ENCODE data around the gene TOR1AIP2. TPM values are rescaled to one million over a fixed set of nuclear protein-coding genes. Genes with fewer than 3 reads are reported as not detected.

The TOR1AIP2 gene
- total and polyA plus RNA-seq, 2 donors (not counting 3 experiments of a cell fraction or from before 2014, with no cell fraction given) = 18.6 to 101 TPM

DNA sequence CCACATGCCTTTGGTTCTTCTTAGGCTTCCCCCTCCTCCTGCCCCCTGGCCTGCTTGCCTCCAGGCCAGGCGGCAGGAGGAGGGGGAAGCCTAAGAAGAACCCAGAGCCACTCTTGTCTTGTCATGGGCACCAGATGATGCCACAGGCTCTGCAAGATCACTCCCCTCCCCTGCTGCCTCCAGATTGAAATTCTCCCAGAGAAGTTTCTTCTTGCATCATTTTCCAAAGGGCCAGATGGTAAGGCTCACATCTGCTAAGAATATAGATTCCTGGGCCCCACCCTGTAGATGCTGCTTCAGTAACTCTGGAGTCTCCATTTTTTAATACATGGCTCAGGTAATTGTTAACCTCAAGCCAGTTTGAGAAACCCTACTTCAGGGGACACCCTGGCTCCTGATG, 73.7 kb downstream of the TOR1AIP2 start:
- intact Hi-C loops (cut with micrococcal nuclease) = no loop called here
- no peaks in the 10 kb centered on the region for H4K20me1 ChIP-seq (replicated peaks; ENCODE audit: control insufficient read depth, extremely low read depth, insufficient read depth, low read length)
- H3K4me1 ChIP-seq (ENCODE audit: control insufficient read depth, extremely low read depth, insufficient read depth, low read length) = no peaks in the 10 kb centered on the region
- no peak overlapping the region for H3K4me3 ChIP-seq (replicated peaks in 1 of 3; ENCODE audit: insufficient read depth in 1 of 3, low read depth in 1 of 3, low read length in 3 of 3)
- no peak overlapping the region for H3K4me2 ChIP-seq (ENCODE audit: insufficient read depth, low read length)
- H3K9me3 ChIP-seq (replicated peaks; ENCODE audit: control insufficient read depth, insufficient read depth, low read length) = no peaks in the 10 kb centered on the region
- ChIA-PET POLR2A (no interaction called here), CTCF (interaction anchor here (20.1 kb wide), 1 partner anchor 95 kb away, joined by 1591 read pairs; no protein-coding TSS in a partner anchor)
- no peaks in the 10 kb centered on the region for H3K9me1 ChIP-seq (replicated peaks; ENCODE audit: control insufficient read depth, extremely low read depth, insufficient read depth, low read length)
- no peaks in the 10 kb centered on the region for H3K36me3 ChIP-seq (ENCODE audit: control insufficient read depth in 2 of 2, extremely low read depth in 1 of 2, insufficient read depth in 2 of 2, low read length in 2 of 2)
- H2AFZ ChIP-seq (ENCODE audit: low read depth, low read length) = no peak overlapping the region
- FAIRE-seq = no peak
- DNase-seq (ENCODE audit: low read depth, low spot score) = no peak
- dilution Hi-C loops (cut with MboI; ENCODE audit: extremely low pct_ligation_motif_present, low sequenced_read_pairs) = no loop called here
- no peaks in the 10 kb centered on the region for H3K79me2 ChIP-seq (ENCODE audit: control insufficient read depth, insufficient read depth, low read length)
- peaks cover 6 to 9% of the 10 kb centered on the region in 2 experiments for H3K27me3 ChIP-seq (ENCODE audit: control insufficient read depth in 2 of 2, insufficient read depth in 2 of 2, low read length in 2 of 2)
- H3K9ac ChIP-seq (replicated peaks; ENCODE audit: extremely low read depth, insufficient read depth, low read length) = no peak overlapping the region
- no TSS peak for BruUV-seq (replicated peaks)
- no peak overlapping the region for H3K27ac ChIP-seq (ENCODE audit: insufficient read depth, low read depth, low read length)
- TF ChIP-seq FOS (IDR thresholded peaks at IDR 0.05; ENCODE audit: borderline replicate concordance, insufficient read depth, low read length) = no peak
- TF ChIP-seq EZH2 (IDR thresholded peaks at IDR 0.05; ENCODE audit: borderline replicate concordance, low read depth, low read length, severe bottlenecking) = no peak
- TF ChIP-seq POLR2AphosphoS5 (IDR thresholded peaks at IDR 0.05; ENCODE audit: insufficient read depth, low read depth, low read length) = no peak
- TF ChIP-seq GATA2 (IDR thresholded peaks at IDR 0.05; ENCODE audit: insufficient read depth, insufficient read length, low read depth, low read length) = no peak
- TF ChIP-seq, protein P1, sequence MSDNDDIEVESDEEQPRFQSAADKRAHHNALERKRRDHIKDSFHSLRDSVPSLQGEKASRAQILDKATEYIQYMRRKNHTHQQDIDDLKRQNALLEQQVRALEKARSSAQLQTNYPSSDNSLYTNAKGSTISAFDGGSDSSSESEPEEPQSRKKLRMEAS (IDR thresholded peaks at IDR 0.05; ENCODE audit: insufficient read depth, insufficient read length) = no peak
- TF ChIP-seq, protein P2, sequence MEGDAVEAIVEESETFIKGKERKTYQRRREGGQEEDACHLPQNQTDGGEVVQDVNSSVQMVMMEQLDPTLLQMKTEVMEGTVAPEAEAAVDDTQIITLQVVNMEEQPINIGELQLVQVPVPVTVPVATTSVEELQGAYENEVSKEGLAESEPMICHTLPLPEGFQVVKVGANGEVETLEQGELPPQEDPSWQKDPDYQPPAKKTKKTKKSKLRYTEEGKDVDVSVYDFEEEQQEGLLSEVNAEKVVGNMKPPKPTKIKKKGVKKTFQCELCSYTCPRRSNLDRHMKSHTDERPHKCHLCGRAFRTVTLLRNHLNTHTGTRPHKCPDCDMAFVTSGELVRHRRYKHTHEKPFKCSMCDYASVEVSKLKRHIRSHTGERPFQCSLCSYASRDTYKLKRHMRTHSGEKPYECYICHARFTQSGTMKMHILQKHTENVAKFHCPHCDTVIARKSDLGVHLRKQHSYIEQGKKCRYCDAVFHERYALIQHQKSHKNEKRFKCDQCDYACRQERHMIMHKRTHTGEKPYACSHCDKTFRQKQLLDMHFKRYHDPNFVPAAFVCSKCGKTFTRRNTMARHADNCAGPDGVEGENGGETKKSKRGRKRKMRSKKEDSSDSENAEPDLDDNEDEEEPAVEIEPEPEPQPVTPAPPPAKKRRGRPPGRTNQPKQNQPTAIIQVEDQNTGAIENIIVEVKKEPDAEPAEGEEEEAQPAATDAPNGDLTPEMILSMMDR (IDR thresholded peaks at IDR 0.05; ENCODE audit: extremely low read depth in 1 of 2, insufficient read depth in 1 of 2, low read depth in 1 of 2, low read length in 2 of 2) = no peak
- TF ChIP-seq POLR2A (IDR thresholded peaks at IDR 0.05; ENCODE audit: low read depth, low read length) = no peak
- TF ChIP-seq JUN (IDR thresholded peaks at IDR 0.05; ENCODE audit: borderline replicate concordance, insufficient read depth, insufficient read length, low read depth) = no peak
- TF ChIP-seq MYC (IDR thresholded peaks at IDR 0.05; ENCODE audit: low read depth, low read length) = no peak

Data from endothelial cell of umbilical vein (primary cell).